ENCODE data around the gene MRPS16. TPM values are rescaled to one million over a fixed set of nuclear protein-coding genes. Genes with fewer than 3 reads are reported as not detected.

Gene MRPS16
- total and polyA plus RNA-seq, 5 donors from 2014 or later = 29.3 to 132 (median 112) TPM

DNA sequence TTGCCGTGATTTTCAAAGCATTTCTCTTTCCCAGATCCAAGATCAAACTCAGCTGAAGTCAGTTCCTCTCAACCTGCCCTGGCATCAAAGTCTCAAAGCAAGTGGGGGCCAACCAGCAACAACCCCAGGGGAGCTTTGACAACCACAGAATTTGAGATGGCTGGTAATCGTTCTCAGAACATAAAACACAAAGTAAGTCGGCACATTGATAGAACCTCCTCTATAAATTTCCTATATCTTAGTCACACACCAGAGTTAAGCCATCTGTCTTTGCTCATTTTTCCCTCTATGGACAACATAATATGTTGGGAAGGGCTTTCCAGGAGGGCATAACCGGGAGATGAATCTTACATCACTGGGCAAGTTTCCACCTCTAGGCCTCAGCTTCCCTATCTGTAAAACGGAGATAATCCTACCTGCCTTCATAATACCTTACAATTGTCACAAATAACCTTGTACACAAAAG, 4.2 kb downstream of the MRPS16 start:
- H3K4me3 Mint-ChIP-seq = peak overlapping the region; percentile 58 to 97 (median 85)
- peaks cover 29 to 79% (median 56%) of the 10 kb centered on the region in 4 donors for H3K4me1 Mint-ChIP-seq
- Histone ChIP-seq H3K27me3 (ENCODE audit: control insufficient read depth, insufficient read depth, low read length) (no peaks in the 10 kb centered on the region), H3K4me3 (ENCODE audit: low read depth, low read length) (no peak overlapping the region), H3K36me3 (ENCODE audit: control insufficient read depth, insufficient read depth, low read length) (peaks cover 26% of the 10 kb centered on the region), H3K4me1 (ENCODE audit: control insufficient read depth, insufficient read depth, low read length, poor library complexity, severe bottlenecking) (peaks cover 53% of the 10 kb centered on the region), H3K27ac (ENCODE audit: insufficient read depth, low read length, poor library complexity, severe bottlenecking) (peak overlapping the region; percentile 96), H3K9me3 (ENCODE audit: control insufficient read depth in 2 of 2, low read length in 2 of 2) (no peaks in the 10 kb centered on the region)
- no peaks in the 10 kb centered on the region for H3K27me3 Mint-ChIP-seq
- no peak for DNase-seq
- peaks cover 28% of the 10 kb centered on the region for H3K36me3 Mint-ChIP-seq
- H3K9me3 Mint-ChIP-seq = no peaks in the 10 kb centered on the region
- H3K27ac Mint-ChIP-seq = peak overlapping the region; percentile 79 to 98 (median 98)
- no peak for ATAC-seq (ENCODE audit: low read depth in 2 of 2)

DNA sequence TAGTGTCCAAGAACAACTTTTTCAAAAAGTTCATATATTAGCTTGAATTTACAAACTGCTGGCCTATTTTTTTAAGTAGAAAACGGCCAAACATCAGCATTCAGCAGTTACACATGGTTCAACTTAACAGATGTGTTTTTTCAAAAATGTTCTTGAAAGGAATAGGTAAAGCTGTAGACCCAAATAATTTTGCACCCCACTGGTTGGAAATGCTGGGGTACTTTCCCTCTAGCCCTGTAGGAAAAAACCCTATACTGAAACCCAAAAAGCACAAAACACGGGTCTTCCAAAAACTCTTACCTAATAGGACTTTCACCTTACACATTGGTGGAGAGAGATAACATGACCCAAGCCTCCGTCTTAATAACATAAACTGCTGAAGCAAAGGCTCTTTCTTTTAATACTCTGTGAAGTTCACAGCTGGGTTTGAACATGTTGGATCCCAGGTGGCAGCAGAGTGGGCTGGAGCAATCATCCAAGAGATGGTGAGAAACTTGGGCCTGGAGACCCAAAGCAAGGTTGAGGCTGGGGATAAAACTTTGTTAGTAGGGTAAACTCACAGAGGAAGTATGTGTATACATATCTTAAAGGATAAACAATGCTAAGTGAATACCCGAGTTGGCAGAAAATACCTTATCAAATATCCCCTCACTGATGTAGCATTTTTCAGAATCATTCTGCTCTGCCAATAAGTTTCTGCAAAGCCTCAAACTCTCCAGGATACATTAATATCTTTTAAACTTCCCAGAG, 4.8 kb downstream of the MRPS16 start:
- peaks cover 34% of the 10 kb centered on the region for H3K36me3 Mint-ChIP-seq
- peak overlapping the region; percentile 95 to 99 (median 96) for H3K4me3 Mint-ChIP-seq
- DNase-seq = no peak

DNA sequence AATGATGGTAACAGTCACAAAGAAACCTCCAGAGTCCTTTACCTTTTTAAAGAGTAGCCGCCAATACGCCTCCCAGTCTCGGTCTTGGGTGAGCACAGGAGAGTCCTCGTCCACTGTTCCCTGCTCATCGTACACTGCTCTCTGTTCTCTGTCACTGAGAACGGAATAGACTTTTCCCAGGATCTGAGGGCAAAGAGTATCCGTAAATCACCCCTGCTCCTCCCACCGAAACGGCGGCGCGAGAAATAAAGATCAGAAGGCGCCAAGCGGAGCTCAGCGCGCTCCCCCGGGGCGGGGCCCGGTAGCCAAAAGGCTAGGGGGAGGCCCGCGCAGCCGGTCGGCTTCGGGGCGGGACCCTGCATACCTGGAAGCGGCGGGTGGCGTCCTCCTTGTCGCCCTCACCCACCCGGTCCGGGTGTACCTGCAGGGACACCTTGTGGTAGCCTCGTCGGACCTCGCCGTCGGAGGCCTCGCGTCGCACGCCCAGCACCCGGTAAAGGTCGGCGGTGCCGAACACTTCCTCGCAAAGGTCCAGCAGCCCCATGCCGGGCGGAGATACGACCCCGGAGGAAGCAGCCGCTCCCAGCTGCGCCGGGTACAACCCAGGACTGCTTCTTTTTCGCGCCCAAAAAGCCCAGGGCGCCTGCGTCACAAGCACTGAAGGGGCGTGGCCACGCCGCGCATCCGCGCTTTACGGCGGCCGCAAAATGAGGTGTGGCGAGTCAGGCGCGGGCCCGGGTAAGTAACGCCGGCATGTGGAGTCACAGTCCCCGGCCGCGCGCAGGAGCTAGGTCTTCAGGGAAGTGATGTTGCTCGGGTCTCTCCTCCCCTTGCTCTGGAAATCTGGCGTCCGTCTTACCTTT, 5.6 kb downstream of the MRPS16 start, which contains the start of gene DNAJC9:
DNAJC9 (minus strand) TSS at position 610 of the 863 bp plus-strand sequence; CDS start at position 544, 66 bp downstream.
- ATAC-seq (ENCODE audit: low read depth in 2 of 2) (peak; percentile 84 to 86), DNase-seq (peak; percentile 94 to 97 (median 96))
- peaks cover 40% of the 10 kb centered on the region for H3K36me3 Mint-ChIP-seq
- Histone ChIP-seq H3K4me1 (ENCODE audit: control insufficient read depth, insufficient read depth, low read length, poor library complexity, severe bottlenecking) (peaks cover 47% of the 10 kb centered on the region), H3K4me3 (ENCODE audit: low read depth, low read length) (peak within 1 kb of the TSS; percentile 94), H3K27ac (ENCODE audit: insufficient read depth, low read length, poor library complexity, severe bottlenecking) (peak within 1 kb of the TSS; percentile 96), H3K9me3 (ENCODE audit: control insufficient read depth in 2 of 2, low read length in 2 of 2) (no peaks in the 10 kb centered on the region), H3K36me3 (ENCODE audit: control insufficient read depth, insufficient read depth, low read length) (peaks cover 39% of the 10 kb centered on the region), H3K27me3 (ENCODE audit: control insufficient read depth, insufficient read depth, low read length) (no peaks in the 10 kb centered on the region)
- H3K4me3 Mint-ChIP-seq = peak within 1 kb of the TSS; percentile 95 to 99 (median 96)
- peak within 1 kb of the TSS; percentile 98 for H3K27ac Mint-ChIP-seq
- peaks cover 21 to 71% (median 54%) of the 10 kb centered on the region in 4 donors for H3K4me1 Mint-ChIP-seq
- no peaks in the 10 kb centered on the region for H3K27me3 Mint-ChIP-seq
- H3K9me3 Mint-ChIP-seq = no peaks in the 10 kb centered on the region

More for the DNA sequence above, 4.8 kb downstream of the MRPS16 start:
- Histone ChIP-seq H3K27ac (ENCODE audit: insufficient read depth, low read length, poor library complexity, severe bottlenecking) (peak overlapping the region; percentile 96), H3K36me3 (ENCODE audit: control insufficient read depth, insufficient read depth, low read length) (peaks cover 32% of the 10 kb centered on the region), H3K4me1 (ENCODE audit: control insufficient read depth, insufficient read depth, low read length, poor library complexity, severe bottlenecking) (peaks cover 50% of the 10 kb centered on the region), H3K9me3 (ENCODE audit: control insufficient read depth in 2 of 2, low read length in 2 of 2) (no peaks in the 10 kb centered on the region), H3K4me3 (ENCODE audit: low read depth, low read length) (peak overlapping the region; percentile 94), H3K27me3 (ENCODE audit: control insufficient read depth, insufficient read depth, low read length) (no peaks in the 10 kb centered on the region)
- Mint-ChIP-seq H3K9me3 (no peaks in the 10 kb centered on the region), H3K27me3 (no peaks in the 10 kb centered on the region), H3K4me1 (peaks cover 28 to 76% (median 56%) of the 10 kb centered on the region in 4 donors), H3K27ac (peak overlapping the region; percentile 98)
- ATAC-seq (ENCODE audit: low read depth in 2 of 2) = no peak

DNA sequence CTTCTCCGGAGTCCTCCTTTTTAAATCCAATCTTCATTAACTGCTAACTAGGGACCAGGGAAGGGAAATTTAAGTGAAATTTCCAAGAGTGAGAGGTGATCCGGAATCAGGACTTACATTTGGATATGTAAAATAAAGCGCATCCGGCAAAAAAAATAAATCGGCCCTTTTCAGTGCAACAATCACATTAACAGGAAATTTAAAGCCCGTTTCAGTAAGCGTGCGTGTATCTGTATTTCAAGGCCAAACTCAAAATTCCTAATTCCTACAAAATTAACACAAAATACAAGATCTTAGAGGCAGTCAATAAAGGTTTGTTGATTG, 6.2 kb downstream of the MRPS16 start:
- Histone ChIP-seq H3K4me1 (ENCODE audit: control insufficient read depth, insufficient read depth, low read length, poor library complexity, severe bottlenecking) (peaks cover 41% of the 10 kb centered on the region), H3K27me3 (ENCODE audit: control insufficient read depth, insufficient read depth, low read length) (no peaks in the 10 kb centered on the region), H3K9me3 (ENCODE audit: control insufficient read depth in 2 of 2, low read length in 2 of 2) (no peaks in the 10 kb centered on the region), H3K27ac (ENCODE audit: insufficient read depth, low read length, poor library complexity, severe bottlenecking) (peak overlapping the region; percentile 96), H3K4me3 (ENCODE audit: low read depth, low read length) (peak overlapping the region; percentile 93), H3K36me3 (ENCODE audit: control insufficient read depth, insufficient read depth, low read length) (peaks cover 45% of the 10 kb centered on the region)
- DNase-seq (no peak), ATAC-seq (ENCODE audit: low read depth in 2 of 2) (no peak)
- no peaks in the 10 kb centered on the region for H3K27me3 Mint-ChIP-seq
- no peaks in the 10 kb centered on the region for H3K9me3 Mint-ChIP-seq
- H3K27ac Mint-ChIP-seq = peak overlapping the region; percentile 98
- peaks cover 20 to 66% (median 53%) of the 10 kb centered on the region in 4 donors for H3K4me1 Mint-ChIP-seq
- H3K36me3 Mint-ChIP-seq = peaks cover 40% of the 10 kb centered on the region
- H3K4me3 Mint-ChIP-seq = peak overlapping the region; percentile 95 to 99 (median 96)

DNA sequence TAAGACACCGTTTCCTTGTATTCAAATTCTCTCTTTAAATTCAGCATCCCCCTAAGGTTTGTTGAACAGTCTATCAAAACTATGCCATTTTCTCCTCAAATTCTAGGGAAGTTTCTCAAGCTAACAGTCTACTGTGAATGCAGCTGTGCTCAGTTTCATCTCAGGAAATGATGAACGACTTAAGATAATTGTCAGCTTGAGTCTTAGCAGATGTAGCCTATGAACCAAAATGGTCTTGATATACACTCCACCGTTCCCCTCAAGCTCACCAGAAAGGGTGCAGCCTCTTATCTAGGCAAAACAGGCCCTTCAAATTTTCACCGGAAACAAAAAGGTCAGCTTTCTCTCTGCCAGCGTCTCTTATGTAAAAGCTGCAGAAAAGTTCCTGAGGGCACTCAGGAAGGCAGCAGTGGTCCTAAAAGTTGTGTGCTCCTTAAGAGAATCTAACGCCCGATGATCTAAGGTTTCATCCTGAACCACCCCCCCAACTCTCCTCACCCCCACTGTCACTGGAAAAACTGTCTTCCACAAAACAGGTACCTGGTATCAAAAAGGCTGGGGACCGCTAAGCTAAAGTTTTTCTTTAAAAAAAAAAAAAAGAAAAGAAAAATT, 7.5 kb downstream of the MRPS16 start:
- peak overlapping the region; percentile 28 to 95 (median 71) for H3K4me3 Mint-ChIP-seq
- peaks cover 41% of the 10 kb centered on the region for H3K36me3 Mint-ChIP-seq
- no peak for ATAC-seq (ENCODE audit: low read depth in 2 of 2)
- H3K9me3 Mint-ChIP-seq = no peaks in the 10 kb centered on the region
- no peaks in the 10 kb centered on the region for H3K27me3 Mint-ChIP-seq
- H3K4me1 Mint-ChIP-seq = peaks cover 12 to 56% (median 45%) of the 10 kb centered on the region in 4 donors
- peak overlapping the region; percentile 43 to 98 (median 53) for H3K27ac Mint-ChIP-seq
- peak overlapping the region; percentile 96 for H3K27ac ChIP-seq (ENCODE audit: insufficient read depth, low read length, poor library complexity, severe bottlenecking)
- peak in 1 of 3 donors; percentile 38 for DNase-seq
- H3K4me3 ChIP-seq (ENCODE audit: low read depth, low read length) = peak overlapping the region; percentile 93
- peaks cover 36% of the 10 kb centered on the region for H3K4me1 ChIP-seq (ENCODE audit: control insufficient read depth, insufficient read depth, low read length, poor library complexity, severe bottlenecking)
- no peaks in the 10 kb centered on the region for H3K27me3 ChIP-seq (ENCODE audit: control insufficient read depth, insufficient read depth, low read length)
- H3K36me3 ChIP-seq (ENCODE audit: control insufficient read depth, insufficient read depth, low read length) = peaks cover 47% of the 10 kb centered on the region
- no peaks in the 10 kb centered on the region for H3K9me3 ChIP-seq (ENCODE audit: control insufficient read depth in 2 of 2, low read length in 2 of 2)

DNA sequence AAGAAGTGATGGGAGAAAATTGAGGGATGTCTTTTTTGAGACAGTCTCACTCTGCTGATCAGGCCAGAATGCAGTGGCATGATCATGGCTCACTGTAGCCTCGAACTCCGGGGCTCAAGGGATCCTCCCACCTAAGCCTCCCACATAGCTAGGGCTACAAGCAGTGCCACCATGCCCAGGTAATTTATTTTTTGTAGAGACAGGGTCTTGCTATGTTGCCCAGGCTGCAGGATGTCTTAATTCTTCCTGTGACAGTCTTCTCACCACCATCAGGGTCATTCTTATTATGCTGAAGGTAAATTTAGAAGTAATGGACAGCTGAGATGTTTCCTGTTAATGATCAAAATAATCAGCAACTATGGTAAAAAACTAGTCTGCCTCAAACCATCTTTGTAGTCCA, 12.5 kb downstream of the MRPS16 start:
- Histone ChIP-seq H3K4me1 (ENCODE audit: control insufficient read depth, insufficient read depth, low read length, poor library complexity, severe bottlenecking) (peaks cover 12% of the 10 kb centered on the region), H3K4me3 (ENCODE audit: low read depth, low read length) (no peak overlapping the region), H3K9me3 (ENCODE audit: control insufficient read depth in 2 of 2, low read length in 2 of 2) (no peaks in the 10 kb centered on the region), H3K27ac (ENCODE audit: insufficient read depth, low read length, poor library complexity, severe bottlenecking) (no peak overlapping the region), H3K27me3 (ENCODE audit: control insufficient read depth, insufficient read depth, low read length) (no peaks in the 10 kb centered on the region), H3K36me3 (ENCODE audit: control insufficient read depth, insufficient read depth, low read length) (peaks cover 49% of the 10 kb centered on the region)
- H3K27me3 Mint-ChIP-seq = no peaks in the 10 kb centered on the region
- peaks cover 6 to 24% (median 20%) of the 10 kb centered on the region in 4 donors for H3K4me1 Mint-ChIP-seq
- DNase-seq = no peak
- peaks cover 34% of the 10 kb centered on the region for H3K36me3 Mint-ChIP-seq
- no peaks in the 10 kb centered on the region for H3K9me3 Mint-ChIP-seq
- no peak for ATAC-seq (ENCODE audit: low read depth in 2 of 2)
- H3K27ac Mint-ChIP-seq = no peak overlapping the region
- no peak overlapping the region for H3K4me3 Mint-ChIP-seq

DNA sequence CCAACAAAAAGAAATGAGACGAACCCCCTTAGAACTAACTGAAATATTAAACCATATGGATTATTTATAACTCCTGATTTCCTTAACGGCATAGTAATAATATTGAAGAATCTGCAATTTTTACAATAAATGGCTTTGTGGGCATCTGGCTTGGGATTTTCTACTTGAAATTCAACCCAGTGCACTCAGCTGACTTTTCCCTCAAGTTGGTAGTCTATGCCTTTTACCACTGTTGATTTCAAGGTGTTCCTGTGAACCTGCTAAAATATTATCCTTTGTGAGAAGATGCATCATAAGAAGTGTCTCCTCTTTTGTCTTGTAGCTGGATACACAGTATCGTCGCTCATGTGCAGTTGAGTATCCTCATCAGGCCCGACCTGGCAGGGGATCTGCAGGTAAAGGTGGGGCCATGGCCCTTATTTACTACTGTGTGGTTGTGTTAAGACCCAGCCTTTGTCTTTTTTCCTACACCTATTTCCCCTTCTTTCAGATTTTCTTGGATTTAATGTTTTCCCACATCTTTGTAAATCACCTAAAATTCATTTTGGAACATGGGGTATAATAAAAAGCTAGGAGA, 13.4 kb downstream of the MRPS16 start:
- H3K27me3 Mint-ChIP-seq = no peaks in the 10 kb centered on the region
- Histone ChIP-seq H3K9me3 (ENCODE audit: control insufficient read depth in 2 of 2, low read length in 2 of 2) (no peaks in the 10 kb centered on the region), H3K27me3 (ENCODE audit: control insufficient read depth, insufficient read depth, low read length) (no peaks in the 10 kb centered on the region), H3K36me3 (ENCODE audit: control insufficient read depth, insufficient read depth, low read length) (peaks cover 49% of the 10 kb centered on the region), H3K4me1 (ENCODE audit: control insufficient read depth, insufficient read depth, low read length, poor library complexity, severe bottlenecking) (peaks cover 6% of the 10 kb centered on the region), H3K27ac (ENCODE audit: insufficient read depth, low read length, poor library complexity, severe bottlenecking) (no peak overlapping the region), H3K4me3 (ENCODE audit: low read depth, low read length) (no peak overlapping the region)
- DNase-seq (no peak), ATAC-seq (ENCODE audit: low read depth in 2 of 2) (no peak)
- H3K36me3 Mint-ChIP-seq = peaks cover 31% of the 10 kb centered on the region
- H3K27ac Mint-ChIP-seq = peak overlapping the region in 1 of 3 donors; percentile 26
- H3K9me3 Mint-ChIP-seq = no peaks in the 10 kb centered on the region
- no peak overlapping the region for H3K4me3 Mint-ChIP-seq
- peaks cover 0 to 16% (median 12%) of the 10 kb centered on the region in 4 donors for H3K4me1 Mint-ChIP-seq

All from CD4-positive, CD25-positive, alpha-beta regulatory T cell (primary cell).